GM19351 (cell line): Measurements from ENCODE around the gene TGIF2.
A peak's percentile ranks its signal among the peaks of the same experiment; 100 is the strongest.
"Not testable (repeated sequence)": the region's sequence is repeated elsewhere in the genome, so short reads cannot be mapped to it uniquely, and the experiment has no call there.

Experiments used
- ATAC-seq: cut with Tn5 transposase; IDR thresholded peaks from one replicate; pipeline ENCODE4 v1.9.1; 2021; ENCODE audit warnings: mild to moderate bottlenecking, moderate library complexity; ENCODE audit not compliant: unreplicated experiment

TGIF2 gene

GRCh38 chr20:36546111-36546736 lies 27.2 kb upstream of the TGIF2 start:
- ATAC-seq: no peak

- ATAC-seq: no peak
Measured at GRCh38 chr20:36547186-36548005, 26.0 kb upstream of the TGIF2 start.

DNA sequence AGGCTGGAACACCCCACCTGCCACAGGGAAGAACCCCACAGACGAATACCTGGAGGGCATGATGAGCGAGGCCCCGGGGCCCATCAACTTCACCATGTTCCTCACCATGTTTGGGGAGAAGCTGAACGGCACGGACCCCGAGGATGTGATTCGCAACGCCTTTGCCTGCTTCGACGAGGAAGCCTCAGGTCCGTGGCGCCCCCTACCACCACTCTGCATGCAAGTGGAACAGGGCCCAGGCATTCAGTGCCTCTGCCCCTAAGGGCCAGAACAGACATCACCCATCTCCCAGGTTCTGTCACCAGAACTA lies 25.4 kb upstream of the TGIF2 start:
- no peak for ATAC-seq

DNA sequence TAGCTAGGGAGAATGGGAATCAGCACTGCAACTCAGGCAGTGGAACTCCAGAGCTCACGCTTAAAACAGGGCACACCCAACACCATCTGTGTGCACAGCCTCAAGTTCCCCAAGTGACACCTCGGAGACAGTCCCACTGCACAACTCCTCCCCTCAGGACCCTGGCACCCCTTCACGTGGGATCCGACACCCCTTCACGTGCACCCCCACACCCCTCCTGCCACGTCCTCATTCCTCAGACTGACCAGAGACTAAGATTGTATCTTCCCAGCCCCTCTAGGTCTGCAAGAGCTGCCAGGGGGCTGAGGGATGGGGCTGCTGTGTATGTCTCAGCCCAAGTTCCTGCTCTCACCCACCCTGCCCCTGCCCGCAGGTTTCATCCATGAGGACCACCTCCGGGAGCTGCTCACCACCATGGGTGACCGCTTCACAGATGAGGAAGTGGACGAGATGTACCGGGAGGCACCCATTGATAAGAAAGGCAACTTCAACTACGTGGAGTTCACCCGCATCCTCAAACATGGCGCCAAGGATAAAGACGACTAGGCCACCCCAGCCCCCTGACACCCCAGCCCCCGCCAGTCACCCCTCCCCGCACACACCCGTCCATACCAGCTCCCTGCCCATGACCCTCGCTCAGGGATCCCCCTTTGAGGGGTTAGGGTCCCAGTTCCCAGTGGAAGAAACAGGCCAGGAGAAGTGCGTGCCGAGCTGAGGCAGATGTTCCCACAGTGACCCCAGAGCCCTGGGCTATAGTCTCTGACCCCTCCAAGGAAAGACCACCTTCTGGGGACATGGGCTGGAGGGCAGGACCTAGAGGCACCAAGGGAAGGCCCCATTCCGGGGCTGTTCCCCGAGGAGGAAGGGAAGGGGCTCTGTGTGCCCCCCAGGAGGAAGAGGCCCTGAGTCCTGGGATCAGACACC lies 24.4 kb upstream of the TGIF2 start:
- ATAC-seq: no peak

DNA sequence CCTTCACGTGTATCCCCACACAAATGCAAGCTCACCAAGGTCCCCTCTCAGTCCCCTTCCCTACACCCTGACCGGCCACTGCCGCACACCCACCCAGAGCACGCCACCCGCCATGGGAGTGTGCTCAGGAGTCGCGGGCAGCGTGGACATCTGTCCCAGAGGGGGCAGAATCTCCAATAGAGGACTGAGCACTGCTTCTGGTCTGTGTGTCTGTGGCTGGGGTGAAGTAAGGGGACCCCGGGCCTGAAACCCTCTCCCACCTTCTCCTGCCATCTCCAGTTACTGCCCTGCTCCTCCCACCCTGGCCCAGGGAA lies 23.8 kb upstream of the TGIF2 start:
- no peak for ATAC-seq

GRCh38 chr20:36549942-36550789 lies 23.2 kb upstream of the TGIF2 start:
- ATAC-seq: no peak

- no peak for ATAC-seq
Measured at GRCh38 chr20:36550790-36551299, 22.6 kb upstream of the TGIF2 start.

- no peak for ATAC-seq
Measured at GRCh38 chr20:36555248-36555647, 18.1 kb upstream of the TGIF2 start.

DNA sequence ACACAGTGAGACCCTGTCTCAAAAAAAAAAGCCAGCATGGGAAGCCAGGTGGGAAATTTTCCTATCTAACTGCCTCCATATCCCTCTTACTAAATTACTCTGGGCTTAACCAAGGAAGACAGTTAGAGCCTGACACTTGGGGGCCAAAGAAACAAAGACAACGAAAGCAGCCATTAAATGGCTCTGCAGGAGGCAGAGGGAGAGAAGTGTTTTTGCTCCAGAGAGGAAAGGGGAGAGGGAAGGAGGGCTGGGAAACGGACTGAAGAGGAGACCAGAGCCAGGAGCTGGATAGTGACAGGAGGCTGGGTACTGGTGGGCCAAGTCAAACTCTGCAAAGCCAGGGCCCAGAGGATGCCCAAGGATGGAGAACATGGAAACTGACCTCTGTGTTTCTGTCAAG lies 10.7 kb upstream of the TGIF2 start:
- no peak for ATAC-seq

GRCh38 chr20:36563374-36563773 lies 10.0 kb upstream of the TGIF2 start:
- no peak for ATAC-seq

DNA sequence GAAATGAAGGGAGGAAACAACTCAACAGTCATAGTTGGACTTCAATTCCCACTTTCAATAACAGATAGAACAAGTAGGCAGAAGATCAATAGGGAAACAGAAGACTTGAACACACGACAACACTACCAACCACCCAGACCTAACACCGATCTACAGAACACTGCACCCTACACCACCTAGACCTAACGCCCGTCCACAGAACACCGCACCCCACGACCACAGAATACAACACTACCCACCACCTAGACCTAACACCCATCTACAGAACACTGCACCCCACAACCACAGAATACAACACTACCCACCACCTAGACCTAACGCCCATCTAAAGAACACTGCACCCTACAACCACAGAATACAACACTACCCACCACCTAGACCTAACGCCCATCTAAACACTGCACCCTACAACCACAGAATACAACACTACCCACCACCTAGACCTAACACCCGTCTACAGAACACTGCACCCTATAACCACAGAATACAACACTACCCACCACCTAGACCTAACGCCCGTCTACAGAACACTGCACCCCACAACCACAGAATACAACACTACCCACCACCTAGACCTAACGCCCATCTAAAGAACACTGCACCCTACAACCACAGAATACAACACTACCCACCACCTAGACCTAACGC lies 9.2 kb upstream of the TGIF2 start:
- not testable (repeated sequence) for ATAC-seq

DNA sequence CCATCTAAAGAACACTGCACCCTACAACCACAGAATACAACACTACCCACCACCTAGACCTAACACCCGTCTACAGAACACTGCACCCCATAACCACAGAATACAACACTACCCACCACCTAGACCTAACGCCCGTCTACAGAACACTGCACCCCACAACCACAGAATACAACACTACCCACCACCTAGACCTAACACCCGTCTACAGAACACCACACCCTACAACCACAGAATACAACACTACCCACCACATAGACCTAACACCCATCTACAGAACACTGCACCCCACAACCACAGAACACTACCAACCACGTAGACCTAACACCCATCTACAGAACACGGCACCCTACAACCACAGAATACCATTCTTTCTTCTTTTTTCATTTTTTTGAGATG lies 8.7 kb upstream of the TGIF2 start:
- not testable (repeated sequence) for ATAC-seq

GRCh38 chr20:36565520-36565919 lies 7.9 kb upstream of the TGIF2 start:
- ATAC-seq: no peak

DNA sequence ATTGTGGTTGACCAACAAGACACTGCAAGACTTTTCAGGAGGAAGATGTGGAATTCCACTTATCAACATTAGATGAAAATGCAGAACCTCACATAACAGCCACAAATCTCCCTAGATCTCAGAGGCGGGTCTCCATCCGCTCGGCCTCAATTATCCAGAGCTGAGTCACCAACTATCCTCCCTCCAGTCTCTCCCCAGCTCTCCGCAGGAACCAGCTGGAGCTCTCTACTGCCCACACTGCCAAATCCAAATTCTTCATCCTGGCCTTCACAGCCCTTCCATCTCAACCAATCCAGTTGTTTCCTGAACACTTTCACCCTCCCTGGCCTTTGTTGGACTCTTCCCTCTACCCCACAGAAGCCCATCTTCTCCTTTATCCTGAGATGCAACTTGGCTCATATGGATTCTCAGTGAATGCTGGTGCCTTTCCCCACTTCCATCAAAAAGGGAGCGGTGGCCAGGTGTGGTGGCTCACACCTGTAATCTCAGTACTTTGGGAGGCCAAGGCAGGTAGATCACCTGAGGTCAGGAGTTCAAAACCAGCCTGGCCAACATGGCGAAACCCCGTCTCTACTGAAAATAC lies 3.5 kb upstream of the TGIF2 start:
- no peak for ATAC-seq

DNA sequence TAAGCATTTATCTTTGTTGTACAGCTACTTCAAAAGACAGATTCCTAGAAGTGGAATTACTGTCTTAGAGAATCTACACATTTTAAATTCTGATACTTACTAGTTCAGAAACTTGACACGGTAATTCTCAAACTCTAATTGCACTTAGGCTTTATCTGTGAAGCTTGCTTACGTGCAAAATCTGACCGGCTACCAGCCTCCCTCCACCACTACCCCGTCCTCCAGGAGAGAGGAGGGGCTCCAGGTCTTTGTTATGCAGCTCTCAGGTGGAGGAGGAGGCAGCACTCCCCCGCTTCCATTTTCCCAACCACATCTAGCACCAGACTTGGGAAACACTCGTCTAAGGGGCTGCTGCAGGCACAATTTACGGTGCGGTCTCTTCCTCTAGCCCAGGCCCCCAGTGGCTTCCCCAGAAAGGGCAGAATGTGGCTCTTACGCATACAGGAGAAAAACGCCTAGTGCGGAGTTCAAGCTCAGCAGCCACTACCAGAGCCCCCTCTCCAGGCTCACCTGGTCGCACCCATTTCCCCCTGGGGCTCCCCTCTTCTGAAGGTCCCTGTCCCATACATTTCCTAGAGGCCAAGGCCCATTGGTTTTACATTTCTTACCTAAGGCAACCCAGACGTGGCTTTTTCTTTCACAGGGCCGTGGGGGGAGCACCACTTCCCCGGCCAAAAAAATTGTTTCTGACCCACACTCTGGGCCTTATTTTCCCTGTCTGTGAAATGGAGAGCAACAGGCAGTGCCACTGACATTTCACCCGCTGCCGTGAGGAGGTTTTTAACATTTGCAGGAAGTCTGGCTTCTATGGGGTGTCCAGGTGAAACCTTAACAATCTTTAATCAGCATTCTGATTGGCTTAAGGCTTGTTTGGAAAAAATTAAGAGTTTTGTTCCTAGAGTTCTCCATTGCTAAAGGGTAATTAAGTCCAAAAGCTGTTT lies 1.6 kb upstream of the TGIF2 start:
- no peak for ATAC-seq

- ATAC-seq: peak; percentile 18
Measured at GRCh38 chr20:36572701-36573102, 695 bp upstream of the TGIF2 start.

DNA sequence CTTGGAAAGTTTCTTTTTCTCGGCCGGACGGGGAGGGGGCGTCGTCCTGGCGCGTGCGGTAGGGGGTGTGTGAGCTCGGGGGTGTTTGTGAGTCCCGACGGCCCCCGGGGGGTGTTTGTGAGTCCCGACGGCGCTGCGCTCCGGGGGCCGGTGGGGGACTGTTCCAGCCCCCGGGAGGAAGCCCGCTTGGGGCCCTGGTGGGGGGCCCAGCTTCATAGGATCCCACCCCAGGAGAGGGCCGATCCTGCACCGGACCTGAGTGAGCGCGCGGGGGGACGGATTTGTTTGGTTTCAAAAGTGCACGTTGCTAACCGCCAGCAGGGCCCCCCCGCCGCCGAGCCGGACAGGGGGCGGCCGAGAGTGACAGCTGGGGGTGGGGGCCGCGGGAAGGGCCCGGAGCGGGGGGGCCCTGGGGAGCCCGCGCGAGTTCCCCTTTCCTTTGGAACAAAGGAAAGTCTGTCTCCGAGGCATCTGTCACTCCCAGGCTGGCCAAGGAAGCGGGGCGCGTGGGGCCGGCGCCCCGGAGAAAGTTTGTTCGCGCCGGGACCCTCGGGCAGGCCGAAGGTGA lies 485 bp downstream of the TGIF2 start:
- no peak for ATAC-seq

DNA sequence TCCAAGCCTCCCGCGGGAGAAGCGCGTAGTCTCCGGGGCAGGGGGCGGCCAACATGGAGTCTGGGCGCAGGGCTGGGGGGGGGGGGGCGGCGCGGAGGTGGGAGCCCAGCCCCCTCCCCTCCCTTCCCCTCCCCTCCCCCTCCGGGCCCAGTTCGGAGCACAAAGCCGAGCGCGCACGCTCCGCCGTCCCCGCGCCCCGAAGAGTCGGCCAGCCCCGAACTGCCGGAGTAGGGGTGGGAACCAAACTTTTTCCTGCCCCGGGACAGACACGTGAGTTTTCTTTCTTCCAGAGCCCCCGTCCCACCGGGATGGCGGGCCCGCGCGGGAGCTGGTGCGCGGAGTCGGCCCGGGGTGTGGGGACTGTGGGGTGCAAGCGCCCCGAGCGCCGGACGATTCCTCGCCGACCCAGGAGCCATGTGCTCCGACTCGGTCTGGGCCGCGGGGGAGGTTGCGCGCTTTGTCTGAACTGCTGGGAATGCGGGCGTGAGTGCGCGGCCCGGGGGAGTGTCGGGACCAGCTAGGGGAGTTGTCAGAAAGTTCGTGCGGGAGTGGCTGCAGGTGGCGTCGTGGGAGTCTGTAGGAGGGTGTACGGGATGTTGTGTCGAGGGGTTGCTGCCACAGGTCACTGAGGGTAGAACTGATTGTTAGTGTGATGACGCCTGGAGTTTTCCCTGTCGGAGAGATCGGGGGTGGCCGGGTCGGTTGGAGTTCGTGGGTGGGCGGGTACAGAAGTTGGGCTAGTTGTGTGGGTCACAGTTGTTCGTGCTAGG lies 1.2 kb downstream of the TGIF2 start:
- no peak for ATAC-seq
